ENCODE data around the gene RASSF4.

- TF ChIP-seq CTCF (IDR thresholded peaks at IDR 0.05; ENCODE audit: insufficient read depth, low read length), result no peak
- no peak for TF ChIP-seq POLR2AphosphoS5 (IDR thresholded peaks at IDR 0.05; ENCODE audit: low read depth)
- TF ChIP-seq REST (IDR thresholded peaks at IDR 0.05; ENCODE audit: insufficient replicate concordance, low read depth), result no peak
- no peak for TF ChIP-seq SPI1 (IDR thresholded peaks at IDR 0.05; ENCODE audit: borderline replicate concordance, low read depth)
- TF ChIP-seq GABPA (IDR thresholded peaks at IDR 0.05; ENCODE audit: low read depth), result no peak
Observed at GRCh38 chr10:44956226-44956625, 3.4 kb upstream of the RASSF4 start.
